K562 (cell line): ENCODE data around the gene ANKRD13C. TPM values are rescaled to one million over a fixed set of nuclear protein-coding genes. Genes with fewer than 3 reads are reported as not detected.

Source experiments
- ARID1B ChIP-seq: fragments of 450-650 bp; IDR thresholded peaks from 2 replicates; pipeline ENCODE4 v1.6.1; 2016; ENCODE audit warnings: antibody characterized with exemption, mild to moderate bottlenecking, inconsistent platforms
- ATF1 ChIP-seq, 2 experiments: fragments of 450-650 bp in 1 of 2; IDR thresholded peaks; 2 replicates each; pipeline ENCODE4 v1.6.1; 2016; ENCODE audit warnings: missing compliant biosample characterization in 1 of 2, missing genetic modification characterization in 1 of 2
- ATF7 ChIP-seq: fragments of 450-650 bp; IDR thresholded peaks from 2 replicates; pipeline ENCODE4 v1.7.1; 2014; ENCODE audit warnings: mild to moderate bottlenecking, moderate library complexity
- BACH1 ChIP-seq: fragments of 200-800 bp; sonication (Bioruptor generic); IDR thresholded peaks from 2 replicates; pipeline ENCODE4 v1.6.1; 2016; ENCODE audit warnings: missing genetic modification characterization, missing compliant biosample characterization
- BRD9 ChIP-seq: fragments of 450-650 bp; IDR thresholded peaks from 2 replicates; pipeline ENCODE4 v1.6.1; 2018; ENCODE audit warnings: low read depth; ENCODE audit not compliant: partially characterized antibody
- CC2D1A ChIP-seq: fragments of 450-650 bp; IDR thresholded peaks from 2 replicates; pipeline ENCODE4 v1.6.1; 2017; ENCODE audit warnings: mild to moderate bottlenecking
- DDX20 ChIP-seq: fragments of 450-650 bp; IDR thresholded peaks from 2 replicates; pipeline ENCODE4 v1.6.1; 2016; ENCODE audit warnings: missing genetic modification characterization, low read depth, mild to moderate bottlenecking, missing compliant biosample characterization, moderate library complexity
- DMBX1 ChIP-seq: fragments of 250-450 bp; sonication (Bioruptor Pico); IDR thresholded peaks from 2 replicates; pipeline ENCODE4 v1.8.0; 2022; ENCODE audit warnings: inconsistent platforms, mild to moderate bottlenecking, moderate library complexity, borderline replicate concordance
- E2F3 ChIP-seq: fragments of 250-450 bp; sonication (Bioruptor Pico); IDR thresholded peaks from 2 replicates; pipeline ENCODE4 v1.4.0; 2020; ENCODE audit warnings: mild to moderate bottlenecking
- FOXK2 ChIP-seq, 2 experiments: fragments of 450-650 bp; IDR thresholded peaks in 1 of 2; conservative IDR thresholded peaks in 1 of 2; 2 replicates each; pipeline ENCODE4 v1.6.1; 2016; ENCODE audit warnings: low read depth in 2 of 2, mild to moderate bottlenecking in 1 of 2
- KAT2B ChIP-seq: IDR thresholded peaks from one replicate; pipeline ENCODE4 v1.6.1; 2012; ENCODE audit warnings: low read depth, mild to moderate bottlenecking, control low read depth, inconsistent platforms, low read length, moderate library complexity
- L3MBTL2 ChIP-seq: fragments of 450-650 bp; IDR thresholded peaks from 2 replicates; pipeline ENCODE4 v1.6.1; 2016; ENCODE audit warnings: mild to moderate bottlenecking, moderate library complexity
- LEF1 ChIP-seq: fragments of 450-650 bp; IDR thresholded peaks from 2 replicates; pipeline ENCODE4 v1.6.1; 2016; ENCODE audit warnings: mild to moderate bottlenecking
- RBM25 ChIP-seq: fragments of 200-400 bp; formaldehyde crosslinking; IDR thresholded peaks from 2 replicates; pipeline ENCODE4 v1.6.1; 2018; ENCODE audit warnings: low read length, low read depth, moderate library complexity; ENCODE audit not compliant: severe bottlenecking
- TAL1 ChIP-seq: fragments of 450-650 bp; IDR thresholded peaks from 2 replicates; pipeline ENCODE4 v1.6.1; 2016; ENCODE audit warnings: mild to moderate bottlenecking
- TARDBP ChIP-seq: fragments of 450-650 bp; IDR thresholded peaks from 2 replicates; pipeline ENCODE4 v1.6.1; 2016
- ZNF174 ChIP-seq: fragments of 250-450 bp; sonication (Bioruptor Pico); IDR thresholded peaks from 2 replicates; pipeline ENCODE4 v1.4.0; 2020; ENCODE audit warnings: mild to moderate bottlenecking
- ZNF239 ChIP-seq: fragments of 250-450 bp; sonication (Bioruptor Pico); IDR thresholded peaks from 2 replicates; pipeline ENCODE4 v1.4.0; 2020; ENCODE audit warnings: mild to moderate bottlenecking
- ZNF253 ChIP-seq: fragments of 250-450 bp; sonication (Bioruptor Pico); conservative IDR thresholded peaks from 2 replicates; pipeline ENCODE4 v1.6.1; 2021; ENCODE audit warnings: mild to moderate bottlenecking
- ZNF76 ChIP-seq: fragments of 250-450 bp; sonication (Bioruptor Pico); IDR thresholded peaks from 2 replicates; pipeline ENCODE4 v1.4.0; 2020; ENCODE audit warnings: mild to moderate bottlenecking, moderate library complexity, borderline replicate concordance
- polyA plus RNA-seq, 8 experiments: library from polyadenylated mRNA; depleted of rRNA in 4 of 8; stranded (reverse) in 5 of 8; unstranded in 3 of 8; fragments of >200 nt; fragmentation: Nextera tagmentation in 2 of 8; fragmentation: Illumina TruSeq in 1 of 8; extraction: Ambion mirVana in 2 of 8; extraction: Trizol in 1 of 8; gene quantifications; 2 replicates each; pipeline versions ENCODE4 v1.2.1 to v1.2.3, GENCODE V29; 2011 to 2014; ENCODE audit warnings: inconsistent platforms in 1 of 8, missing spikeins in 1 of 8
- total RNA-seq, 7 experiments: library from RNA; depleted of rRNA in 6 of 7; stranded (reverse); fragments of >200 nt in 6 of 7; fragmentation: Illumina TruSeq in 2 of 7; extraction: Trizol in 2 of 7; gene quantifications; 2 replicates each; pipeline versions ENCODE4 v1.2.1 to v1.2.3, GENCODE V29; 2011 to 2021; ENCODE audit warnings: low replicate concordance in 1 of 7
- TF ChIP-seq, protein P1 (sequence below), 2 experiments: fragments of 450-650 bp in 1 of 2; sonication (generic) in 1 of 2; formaldehyde crosslinking in 1 of 2; IDR thresholded peaks; 2 replicates each; pipeline versions ENCODE4 v1.7.1 to v1.9.0; 2016 to 2022; ENCODE audit warnings: inconsistent platforms in 1 of 2, mild to moderate bottlenecking in 1 of 2, missing genetic modification reagents in 1 of 2
- TF ChIP-seq, protein P2 (sequence below): fragments of 450-650 bp; IDR thresholded peaks from 2 replicates; pipeline ENCODE4 v1.6.1; 2016; ENCODE audit warnings: low read depth, mild to moderate bottlenecking, moderate library complexity

Gene ANKRD13C
- total and polyA plus RNA-seq, 9 of the 15 experiments (the other 6 are each of a cell fraction or from before 2014, with no cell fraction given) = 3.4 to 22.8 (median 12.5) TPM

DNA sequence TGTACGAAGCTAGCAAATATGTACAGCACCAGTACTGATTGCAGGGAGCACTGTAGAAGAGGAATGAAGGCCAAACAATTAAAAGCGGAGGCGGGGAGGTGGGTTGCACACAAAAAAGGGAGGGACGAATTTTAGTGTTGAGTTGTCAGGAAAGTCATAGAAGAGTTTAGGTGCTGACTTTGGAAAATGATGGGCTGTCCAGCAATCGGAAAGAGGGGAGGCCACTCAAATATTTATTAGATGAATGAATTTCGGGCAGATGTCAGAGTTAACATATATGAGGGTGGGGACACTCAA is 537 bp upstream of the ANKRD13C start (continued):
- TF ChIP-seq, protein P1, sequence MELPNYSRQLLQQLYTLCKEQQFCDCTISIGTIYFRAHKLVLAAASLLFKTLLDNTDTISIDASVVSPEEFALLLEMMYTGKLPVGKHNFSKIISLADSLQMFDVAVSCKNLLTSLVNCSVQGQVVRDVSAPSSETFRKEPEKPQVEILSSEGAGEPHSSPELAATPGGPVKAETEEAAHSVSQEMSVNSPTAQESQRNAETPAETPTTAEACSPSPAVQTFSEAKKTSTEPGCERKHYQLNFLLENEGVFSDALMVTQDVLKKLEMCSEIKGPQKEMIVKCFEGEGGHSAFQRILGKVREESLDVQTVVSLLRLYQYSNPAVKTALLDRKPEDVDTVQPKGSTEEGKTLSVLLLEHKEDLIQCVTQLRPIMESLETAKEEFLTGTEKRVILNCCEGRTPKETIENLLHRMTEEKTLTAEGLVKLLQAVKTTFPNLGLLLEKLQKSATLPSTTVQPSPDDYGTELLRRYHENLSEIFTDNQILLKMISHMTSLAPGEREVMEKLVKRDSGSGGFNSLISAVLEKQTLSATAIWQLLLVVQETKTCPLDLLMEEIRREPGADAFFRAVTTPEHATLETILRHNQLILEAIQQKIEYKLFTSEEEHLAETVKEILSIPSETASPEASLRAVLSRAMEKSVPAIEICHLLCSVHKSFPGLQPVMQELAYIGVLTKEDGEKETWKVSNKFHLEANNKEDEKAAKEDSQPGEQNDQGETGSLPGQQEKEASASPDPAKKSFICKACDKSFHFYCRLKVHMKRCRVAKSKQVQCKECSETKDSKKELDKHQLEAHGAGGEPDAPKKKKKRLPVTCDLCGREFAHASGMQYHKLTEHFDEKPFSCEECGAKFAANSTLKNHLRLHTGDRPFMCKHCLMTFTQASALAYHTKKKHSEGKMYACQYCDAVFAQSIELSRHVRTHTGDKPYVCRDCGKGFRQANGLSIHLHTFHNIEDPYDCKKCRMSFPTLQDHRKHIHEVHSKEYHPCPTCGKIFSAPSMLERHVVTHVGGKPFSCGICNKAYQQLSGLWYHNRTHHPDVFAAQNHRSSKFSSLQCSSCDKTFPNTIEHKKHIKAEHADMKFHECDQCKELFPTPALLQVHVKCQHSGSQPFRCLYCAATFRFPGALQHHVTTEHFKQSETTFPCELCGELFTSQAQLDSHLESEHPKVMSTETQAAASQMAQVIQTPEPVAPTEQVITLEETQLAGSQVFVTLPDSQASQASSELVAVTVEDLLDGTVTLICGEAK (IDR thresholded peaks at IDR 0.05) = peak; percentile 51
- TF ChIP-seq, protein P1 (CRISPR knock-in tag; IDR thresholded peaks at IDR 0.05) = no peak
- peak; percentile 43 for TF ChIP-seq BRD9
- TF ChIP-seq E2F3 (CRISPR knock-in tag) = no peak
- peak; percentile 42; the same call in 1 of the 2 replicates for TF ChIP-seq BACH1 (tag)
- no peak for TF ChIP-seq ZNF253 (CRISPR knock-in tag)
- no peak for TF ChIP-seq TARDBP
- TF ChIP-seq FOXK2 (conservative IDR thresholded peaks at IDR 0.05 in 1 of 2, IDR thresholded peaks at IDR 0.05 in 1 of 2; ENCODE audit: low read depth in 2 of 2) = no peak
- TF ChIP-seq TAL1 = no peak
- TF ChIP-seq ZNF76 = no peak
- TF ChIP-seq ATF7 = 0 out of 2 replicates have a peak, but pooled peaks have one; percentile 13
- TF ChIP-seq DDX20 (tag) = no peak
- no peak for TF ChIP-seq ZNF174 (CRISPR knock-in tag)
- TF ChIP-seq ZNF239 = 0 out of 2 replicates have a peak, but pooled peaks have one; percentile 1
- 0 out of 2 replicates have a peak, but pooled peaks have one; percentile 4 for TF ChIP-seq DMBX1 (CRISPR knock-in tag)
- no peak for TF ChIP-seq ATF1 (CRISPR knock-in tag; IDR thresholded peaks at IDR 0.05)
- TF ChIP-seq ATF1 (tag; IDR thresholded peaks at IDR 0.05) = peak; percentile 89
- TF ChIP-seq RBM25 = peak; percentile 48
- TF ChIP-seq ARID1B = 0 out of 2 replicates have a peak, but pooled peaks have one; percentile 24
- TF ChIP-seq, protein P2, sequence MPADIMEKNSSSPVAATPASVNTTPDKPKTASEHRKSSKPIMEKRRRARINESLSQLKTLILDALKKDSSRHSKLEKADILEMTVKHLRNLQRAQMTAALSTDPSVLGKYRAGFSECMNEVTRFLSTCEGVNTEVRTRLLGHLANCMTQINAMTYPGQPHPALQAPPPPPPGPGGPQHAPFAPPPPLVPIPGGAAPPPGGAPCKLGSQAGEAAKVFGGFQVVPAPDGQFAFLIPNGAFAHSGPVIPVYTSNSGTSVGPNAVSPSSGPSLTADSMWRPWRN = no peak
- no peak for TF ChIP-seq L3MBTL2
- 0 out of 2 replicates have a peak, but pooled peaks have one; percentile 7 for TF ChIP-seq CC2D1A
- TF ChIP-seq KAT2B = no peak
- 0 out of 2 replicates have a peak, but pooled peaks have one; percentile 34 for TF ChIP-seq LEF1
